Caco-2 (cell line): ENCODE results near the gene HLX. TPM values are rescaled to one million over a fixed set of nuclear protein-coding genes. Genes with fewer than 3 reads are reported as not detected.

Experiments
- BruUV-seq: library from RNA; stranded (reverse); fragments of 400-500 nt; replicated peaks from 2 replicates; lab custom pipeline; 2021; lab: Mats Ljungman, UMichigan
- CTCF ChIA-PET: fragments of 300-600 bp; sonication (Branson Sonifier 250); formaldehyde crosslinking; loops from one replicate; lab custom pipeline; 2022; ENCODE audit warnings: antibody characterized with exemption; lab: Charles Lee
- POLR2A ChIA-PET: fragments of 300-600 bp; sonication (Branson Sonifier 250); formaldehyde crosslinking; loops from one replicate; lab custom pipeline; 2022; ENCODE audit warnings: antibody characterized with exemption; lab: Charles Lee
- DNase-seq, 2 experiments: peaks; one replicate each; pipeline versions ENCODE4 v3.0.0 to v3.0.0-alpha.2; 2020 to 2022
- H3K27me3 ChIP-seq: replicated peaks from 2 replicates; pipeline ENCODE4 v1.6.0; 2011; ENCODE audit warnings: low read length; ENCODE audit not compliant: control insufficient read depth, insufficient read depth
- H3K36me3 ChIP-seq: 2 replicates; pipeline ENCODE4 v1.5.1; 2011; ENCODE audit warnings: low read length; ENCODE audit not compliant: control insufficient read depth, insufficient read depth
- H3K4me1 ChIP-seq: fragments of 250-450 bp; sonication (Bioruptor Pico); 2 replicates; pipeline ENCODE4 v1.5.1; 2020; ENCODE audit warnings: mild to moderate bottlenecking
- H3K4me3 ChIP-seq: 2 replicates; pipeline ENCODE4 v1.5.1; 2011; ENCODE audit warnings: low read depth, mild to moderate bottlenecking, control low read depth, low read length
- H3K9me3 ChIP-seq: fragments of 250-450 bp; sonication (Bioruptor Pico); 2 replicates; pipeline ENCODE4 v1.5.1; 2020; ENCODE audit warnings: mild to moderate bottlenecking, moderate library complexity
- H3K27ac Mint-ChIP-seq: one replicate; pipeline ENCODE4 v1.8.0; 2022; ENCODE audit warnings: mixed read lengths; ENCODE audit not compliant: unreplicated experiment
- H3K27me3 Mint-ChIP-seq: one replicate; pipeline ENCODE4 v1.8.0; 2022; ENCODE audit warnings: mixed read lengths; ENCODE audit not compliant: insufficient read depth, unreplicated experiment
- H3K36me3 Mint-ChIP-seq: one replicate; pipeline ENCODE4 v1.8.0; 2022; ENCODE audit warnings: mild to moderate bottlenecking, mixed read lengths; ENCODE audit not compliant: insufficient read depth, unreplicated experiment
- H3K4me1 Mint-ChIP-seq: one replicate; pipeline ENCODE4 v1.8.0; 2022; ENCODE audit warnings: low read depth, mixed read lengths; ENCODE audit not compliant: unreplicated experiment
- H3K4me3 Mint-ChIP-seq: one replicate; pipeline ENCODE4 v1.8.0; 2022; ENCODE audit warnings: mild to moderate bottlenecking, moderate library complexity, mixed read lengths; ENCODE audit not compliant: unreplicated experiment
- H3K9me3 Mint-ChIP-seq: one replicate; pipeline ENCODE4 v1.8.0; 2022; ENCODE audit warnings: mixed read lengths; ENCODE audit not compliant: unreplicated experiment
- CTCF ChIP-seq, 2 experiments: fragments of 200-600 bp in 1 of 2; IDR thresholded peaks; 1 replicate in 1 of 2; 2 replicates in 1 of 2; pipeline versions ENCODE4 v1.5.1 to v1.8.0; 2011 to 2022; ENCODE audit warnings: antibody characterized with exemption in 1 of 2, control low read depth in 1 of 2, inconsistent platforms in 1 of 2, low read depth in 1 of 2, low read length in 1 of 2, mild to moderate bottlenecking in 1 of 2, moderate library complexity in 1 of 2; ENCODE audit not compliant: insufficient read depth in 1 of 2, severe bottlenecking in 1 of 2, unreplicated experiment in 1 of 2
- intact Hi-C: fragments of 100-400 bp; cut with micrococcal nuclease; formaldehyde crosslinking; loops from one replicate; pipeline ENCODE4 v1.10.0; 2022; ENCODE audit not compliant: unreplicated experiment
- total RNA-seq: library from RNA; stranded (reverse); gene quantifications from 2 replicates; pipeline ENCODE4 v1.2.3, GENCODE V29; 2022

Gene HLX
- total RNA-seq, 1 experiment from 2014 or later: not detected

- BruUV-seq: no TSS peak
- no peak for TF ChIP-seq CTCF (IDR thresholded peaks at IDR 0.05; ENCODE audit: insufficient read depth in 1 of 2, low read depth in 1 of 2, low read length in 1 of 2, severe bottlenecking in 1 of 2, unreplicated experiment in 1 of 2)
- POLR2A ChIA-PET: no interaction called here
- Mint-ChIP-seq H3K27me3 (peaks cover 27% of the 10 kb centered on the region), H3K36me3 (no peaks in the 10 kb centered on the region), H3K4me1 (no peaks in the 10 kb centered on the region), H3K27ac (no peak overlapping the region), H3K9me3 (no peaks in the 10 kb centered on the region), H3K4me3 (peak overlapping the region; percentile 9)
- Histone ChIP-seq H3K9me3 (no peaks in the 10 kb centered on the region), H3K4me1 (peaks cover 5% of the 10 kb centered on the region), H3K36me3 (no peaks in the 10 kb centered on the region), H3K4me3 (no peak overlapping the region), H3K27me3 (peaks cover 1% of the 10 kb centered on the region; the same call in 1 of the 2 replicates)
- CTCF ChIA-PET: no interaction called here
- DNase-seq: no peak
- intact Hi-C loops: no loop called here
Observed at GRCh38 chr1:220880726-220881506, 1.7 kb downstream of the HLX start.

- Histone ChIP-seq H3K4me3 (no peak overlapping the region), H3K36me3 (no peaks in the 10 kb centered on the region), H3K9me3 (no peaks in the 10 kb centered on the region), H3K27me3 (peaks cover 1% of the 10 kb centered on the region; the same call in 1 of the 2 replicates), H3K4me1 (peaks cover 5% of the 10 kb centered on the region)
- Mint-ChIP-seq H3K27ac (no peak overlapping the region), H3K4me1 (no peaks in the 10 kb centered on the region), H3K9me3 (no peaks in the 10 kb centered on the region), H3K36me3 (no peaks in the 10 kb centered on the region), H3K4me3 (no peak overlapping the region), H3K27me3 (peaks cover 36% of the 10 kb centered on the region)
- no peak for TF ChIP-seq CTCF (IDR thresholded peaks at IDR 0.05; ENCODE audit: insufficient read depth in 1 of 2, low read depth in 1 of 2, low read length in 1 of 2, severe bottlenecking in 1 of 2, unreplicated experiment in 1 of 2)
- CTCF ChIA-PET: interaction anchor here (0.6 kb wide), 1 partner anchor 10 kb away, joined by 3 read pairs; no protein-coding TSS in a partner anchor
- intact Hi-C loops: no loop called here
- BruUV-seq: no TSS peak
- no peak for DNase-seq
- POLR2A ChIA-PET: no interaction called here
Observed at GRCh38 chr1:220882061-220882891, 3.0 kb downstream of the HLX start.
